ENCODE data around the gene RIPPLY3. TPM values are rescaled to one million over a fixed set of nuclear protein-coding genes. Genes with fewer than 3 reads are reported as not detected.

RIPPLY3 gene
- total RNA-seq, 2 donors from 2014 or later, result not detected

- no peaks in the 10 kb centered on the region for H3K36me3 ChIP-seq
- H3K4me1 ChIP-seq (ENCODE audit: control insufficient read depth in 1 of 2, low read depth in 2 of 2), result peaks cover 3 to 25% of the 10 kb centered on the region in 2 donors
- H3K27me3 ChIP-seq (replicated peaks; ENCODE audit: insufficient read depth), result no peaks in the 10 kb centered on the region
- no peak for TF ChIP-seq CTCF (IDR thresholded peaks at IDR 0.05)
- DNase-seq (ENCODE audit: low spot score) (no peak), ATAC-seq (ENCODE audit: insufficient number of reproducible peaks, low FRiP score, low read depth) (no peak)
- H3K27ac ChIP-seq, result no peak overlapping the region
- H3K9me3 ChIP-seq, result no peaks in the 10 kb centered on the region
- H3K4me3 ChIP-seq, result no peak overlapping the region
Observed at GRCh38 chr21:36976228-36976861, 30.2 kb upstream of the RIPPLY3 start.

DNA sequence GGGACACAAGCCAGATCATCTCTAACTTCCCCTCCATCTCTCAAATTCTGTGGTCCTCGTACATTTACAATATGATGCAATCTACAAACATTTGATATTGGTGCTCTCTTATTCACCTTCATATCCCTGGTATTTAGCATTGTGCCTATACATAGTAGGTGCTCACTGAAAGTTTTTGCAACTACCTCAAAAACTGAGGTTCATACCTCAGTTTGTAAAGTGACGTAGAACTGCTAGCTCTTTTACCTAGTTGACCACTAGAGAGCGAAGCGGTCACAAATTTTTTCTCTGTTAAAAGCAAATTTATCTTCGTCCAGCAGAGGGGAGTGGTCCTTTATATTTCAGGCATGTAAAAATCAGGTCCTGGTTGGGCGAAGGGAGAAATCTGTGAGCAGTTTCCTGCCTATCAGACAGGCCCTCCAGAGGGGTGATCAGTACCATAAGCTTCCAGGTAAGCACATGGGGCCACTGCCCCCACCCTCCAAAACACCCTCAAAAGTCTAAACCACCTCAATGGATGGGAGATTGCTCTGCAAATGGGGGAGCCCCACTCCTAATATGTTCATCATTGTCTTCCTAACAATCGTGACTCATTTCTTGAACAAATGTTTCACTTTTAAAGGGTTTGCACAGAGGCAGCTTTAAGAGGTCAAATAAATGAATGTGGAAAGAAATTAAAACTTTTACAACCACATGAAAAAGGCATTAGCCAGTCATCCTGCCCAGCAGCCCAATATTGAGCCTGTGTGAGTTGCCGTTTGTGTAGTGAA lies 29.4 kb upstream of the RIPPLY3 start:
- no peak overlapping the region for H3K27ac ChIP-seq
- H3K27me3 ChIP-seq (replicated peaks; ENCODE audit: insufficient read depth), result no peaks in the 10 kb centered on the region
- H3K9me3 ChIP-seq, result no peaks in the 10 kb centered on the region
- peaks cover 3 to 25% of the 10 kb centered on the region in 2 donors for H3K4me1 ChIP-seq (ENCODE audit: control insufficient read depth in 1 of 2, low read depth in 2 of 2)
- no peak overlapping the region for H3K4me3 ChIP-seq
- H3K36me3 ChIP-seq, result no peaks in the 10 kb centered on the region
- ATAC-seq (ENCODE audit: insufficient number of reproducible peaks, low FRiP score, low read depth), result peak; percentile 27
- peak; percentile 58 for TF ChIP-seq CTCF (IDR thresholded peaks at IDR 0.05)
- no peak for DNase-seq (ENCODE audit: low spot score)

DNA sequence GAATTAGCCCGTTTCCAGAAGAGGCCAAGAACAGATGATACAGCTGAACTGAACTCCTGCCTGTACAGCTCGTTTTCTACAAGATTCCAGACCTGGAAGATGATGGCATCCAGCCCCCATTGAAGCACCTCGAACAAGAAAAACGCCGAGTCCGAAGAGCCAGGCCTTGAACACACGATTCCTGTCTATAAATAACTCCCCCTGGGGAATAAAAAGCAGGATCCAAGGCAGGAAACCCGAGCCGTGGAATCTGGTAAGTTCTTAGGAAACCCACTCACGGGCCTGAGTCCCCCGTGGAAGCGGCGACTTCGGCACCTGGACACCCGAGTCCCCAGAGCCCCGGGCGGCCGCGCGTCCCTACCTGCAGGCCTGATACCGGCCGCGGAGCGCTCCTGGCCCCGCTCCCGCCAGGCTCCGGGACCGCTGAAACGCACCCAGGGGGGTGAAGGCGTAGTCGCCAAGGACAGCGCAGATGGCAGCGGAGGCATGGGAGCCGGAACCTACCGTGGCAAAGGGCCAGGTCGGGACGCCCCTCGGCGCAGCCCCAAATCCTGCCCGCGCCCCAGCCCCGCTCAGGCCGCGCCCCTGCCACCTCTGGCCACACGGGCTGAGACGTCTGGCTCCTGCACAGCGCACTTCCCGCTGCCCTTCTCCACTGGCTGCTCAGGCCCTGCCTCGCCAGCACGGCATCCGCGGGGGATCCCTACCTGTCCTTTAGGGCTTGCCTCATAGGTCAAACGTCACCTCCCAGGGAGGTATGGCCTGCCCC lies 26.0 kb upstream of the RIPPLY3 start:
- no peak for TF ChIP-seq CTCF (IDR thresholded peaks at IDR 0.05)
- Histone ChIP-seq H3K27ac (peak overlapping the region in 1 of 2 donors; percentile 5), H3K36me3 (no peaks in the 10 kb centered on the region), H3K4me1 (ENCODE audit: control insufficient read depth in 1 of 2, low read depth in 2 of 2) (peaks cover 3 to 25% of the 10 kb centered on the region in 2 donors), H3K4me3 (peak overlapping the region; percentile 70), H3K9me3 (no peaks in the 10 kb centered on the region), H3K27me3 (replicated peaks; ENCODE audit: insufficient read depth) (no peaks in the 10 kb centered on the region)
- no peak for DNase-seq (ENCODE audit: low spot score)
- no peak for ATAC-seq (ENCODE audit: insufficient number of reproducible peaks, low FRiP score, low read depth)

DNA sequence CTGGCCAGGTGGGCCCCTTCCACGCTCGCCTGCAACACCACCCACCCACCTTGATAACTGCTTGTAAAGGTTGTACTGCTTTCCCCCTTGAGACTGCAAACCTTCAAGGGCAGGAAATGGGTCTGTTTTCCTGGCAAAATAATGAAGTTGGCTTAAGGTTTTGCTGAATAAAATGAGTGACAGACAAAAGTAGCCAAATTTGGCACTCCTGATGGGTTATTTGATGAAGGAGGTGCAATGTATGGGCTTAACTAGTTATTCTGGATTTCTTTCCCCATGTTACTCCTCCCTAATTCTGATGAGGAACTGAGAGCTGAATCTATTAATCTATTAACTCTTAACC lies 25.5 kb upstream of the RIPPLY3 start:
- no peaks in the 10 kb centered on the region for H3K27me3 ChIP-seq (replicated peaks; ENCODE audit: insufficient read depth)
- H3K9me3 ChIP-seq, result no peaks in the 10 kb centered on the region
- peak overlapping the region; percentile 70 for H3K4me3 ChIP-seq
- H3K36me3 ChIP-seq, result no peaks in the 10 kb centered on the region
- peaks cover 3 to 25% of the 10 kb centered on the region in 2 donors for H3K4me1 ChIP-seq (ENCODE audit: control insufficient read depth in 1 of 2, low read depth in 2 of 2)
- peak overlapping the region in 1 of 2 donors; percentile 5 for H3K27ac ChIP-seq
- no peak for TF ChIP-seq CTCF (IDR thresholded peaks at IDR 0.05)
- DNase-seq (ENCODE audit: low spot score) (no peak), ATAC-seq (ENCODE audit: insufficient number of reproducible peaks, low FRiP score, low read depth) (no peak)

Data from thoracic aorta (tissue), 2 donors.